Hepatocyte (in vitro differentiated cells): ENCODE measurements around the gene SLAMF9. TPM values are rescaled to one million over a fixed set of nuclear protein-coding genes. Genes with fewer than 3 reads are reported as not detected.
A peak's percentile ranks its signal among the peaks of the same experiment; 100 is the strongest.

Experiments
- DNase-seq: peaks from one replicate; pipeline ENCODE4 v3.0.0-alpha.2; 2016; ENCODE audit warnings: low spot score
- H2AFZ ChIP-seq: fragments of 200-600 bp; sonication (generic); 2 replicates; pipeline ENCODE4 v1.6.0; 2016; ENCODE audit warnings: antibody characterized with exemption, mild to moderate bottlenecking
- H3K27ac ChIP-seq: fragments of 200-600 bp; sonication (generic); 2 replicates; pipeline ENCODE4 v1.5.1; 2016; ENCODE audit warnings: mild to moderate bottlenecking
- H3K27me3 ChIP-seq: fragments of 200-600 bp; sonication (generic); 2 replicates; pipeline ENCODE4 v1.6.1; 2016
- H3K36me3 ChIP-seq: fragments of 200-600 bp; sonication (generic); replicated peaks from 2 replicates; pipeline ENCODE4 v1.5.1; 2016; ENCODE audit warnings: low read depth; ENCODE audit not compliant: insufficient read depth
- H3K4me1 ChIP-seq: fragments of 200-600 bp; sonication (generic); 2 replicates; pipeline ENCODE4 v1.5.1; 2016; ENCODE audit warnings: mild to moderate bottlenecking, moderate library complexity; ENCODE audit not compliant: insufficient read depth
- H3K4me2 ChIP-seq: fragments of 200-600 bp; sonication (generic); 2 replicates; pipeline ENCODE4 v1.6.0; 2016
- H3K4me3 ChIP-seq: fragments of 200-600 bp; sonication (generic); 2 replicates; pipeline ENCODE4 v1.5.1; 2016; ENCODE audit warnings: mild to moderate bottlenecking
- H3K79me2 ChIP-seq: fragments of 200-600 bp; sonication (generic); 2 replicates; pipeline ENCODE4 v1.6.0; 2017; ENCODE audit warnings: mild to moderate bottlenecking
- H3K9me2 ChIP-seq: fragments of 200-600 bp; sonication (generic); replicated peaks from 2 replicates; pipeline ENCODE4 v1.6.0; 2017; ENCODE audit warnings: mild to moderate bottlenecking; ENCODE audit not compliant: insufficient read depth
- H3K9me3 ChIP-seq: fragments of 200-600 bp; sonication (generic); 2 replicates; pipeline ENCODE4 v1.5.1; 2016; ENCODE audit warnings: low read depth, mild to moderate bottlenecking
- H4K20me1 ChIP-seq: fragments of 200-600 bp; sonication (generic); 2 replicates; pipeline ENCODE4 v1.6.0; 2016; ENCODE audit warnings: mild to moderate bottlenecking; ENCODE audit not compliant: insufficient read depth, poor library complexity, severe bottlenecking
- CTCF ChIP-seq: fragments of 200-600 bp; sonication (generic); IDR thresholded peaks from 2 replicates; pipeline ENCODE4 v1.5.1; 2016; ENCODE audit warnings: antibody characterized with exemption, mild to moderate bottlenecking; ENCODE audit not compliant: poor library complexity
- EZH2 ChIP-seq: fragments of 200-600 bp; sonication (generic); IDR thresholded peaks from 2 replicates; pipeline ENCODE4 v1.6.1; 2016; ENCODE audit warnings: antibody characterized with exemption, mild to moderate bottlenecking, borderline replicate concordance
- EZH2phosphoT487 ChIP-seq: fragments of 200-600 bp; sonication (generic); IDR thresholded peaks from one replicate; pipeline ENCODE4 v1.6.1; 2018; ENCODE audit warnings: antibody characterized with exemption, mild to moderate bottlenecking, low read depth, moderate library complexity; ENCODE audit not compliant: unreplicated experiment, severe bottlenecking
- WGBS: methylation state at CpG from one replicate; pipeline ENCODE4 v1.1.6; 2016; ENCODE audit warnings: low lambda C conversion rate; ENCODE audit errors: missing lambda C conversion rate; 5-methylcytosine and 5-hydroxymethylcytosine counted together
- polyA plus RNA-seq: library from polyadenylated mRNA; unstranded; fragments of >200 nt; fragmentation: Nextera tagmentation; extraction: Ambion mirVana; gene quantifications from 2 replicates; pipeline ENCODE4 v1.2.1, GENCODE V29; 2016
- total RNA-seq: library from RNA; depleted of rRNA; stranded (reverse); fragments of >200 nt; gene quantifications from 2 replicates; pipeline ENCODE4 v1.2.3, GENCODE V29; 2014

The SLAMF9 gene
- total and polyA plus RNA-seq, 2 experiments from 2014 or later: not detected

GRCh38 chr1:159965263-159965662 lies 11.2 kb upstream of the SLAMF9 start:
- 93% methylated on average over 2 of the region's 2 CpGs for WGBS
- H3K9me2 ChIP-seq: no peaks in the 10 kb centered on the region
- DNase-seq: no peak
- H3K4me1 ChIP-seq: peaks cover 11% of the 10 kb centered on the region
- no peak for TF ChIP-seq EZH2phosphoT487
- no peak for TF ChIP-seq CTCF
- no peak for TF ChIP-seq EZH2
- no peaks in the 10 kb centered on the region for H3K27me3 ChIP-seq
- H3K79me2 ChIP-seq: no peaks in the 10 kb centered on the region
- no peaks in the 10 kb centered on the region for H3K9me3 ChIP-seq
- no peaks in the 10 kb centered on the region for H4K20me1 ChIP-seq
- H2AFZ ChIP-seq: no peak overlapping the region
- H3K4me2 ChIP-seq: no peak overlapping the region
- H3K36me3 ChIP-seq: no peaks in the 10 kb centered on the region
- no peak overlapping the region for H3K4me3 ChIP-seq
- no peak overlapping the region for H3K27ac ChIP-seq

DNA sequence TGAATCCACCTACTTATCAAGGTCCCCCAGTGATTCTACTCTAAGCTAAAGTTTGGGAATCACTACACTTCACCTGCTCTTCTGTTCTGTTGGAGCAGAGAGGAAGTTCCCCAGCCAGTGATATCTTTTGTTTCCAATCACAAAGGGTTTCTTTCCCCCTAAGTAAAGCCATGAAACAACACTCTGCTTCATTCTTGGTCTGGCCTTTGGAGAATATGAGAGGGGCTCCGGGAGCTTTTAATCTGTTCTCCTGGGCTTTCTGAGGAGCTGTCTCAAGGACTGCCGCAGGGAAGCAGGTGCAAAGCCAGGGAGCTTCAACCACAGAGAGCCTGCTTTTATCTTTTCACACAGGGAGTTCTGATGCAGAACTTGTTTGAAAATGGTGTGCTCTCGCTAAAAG lies 10.1 kb upstream of the SLAMF9 start:
- no peaks in the 10 kb centered on the region for H3K9me3 ChIP-seq
- no peaks in the 10 kb centered on the region for H3K27me3 ChIP-seq
- no peaks in the 10 kb centered on the region for H4K20me1 ChIP-seq
- H3K4me2 ChIP-seq: no peak overlapping the region
- DNase-seq: no peak
- TF ChIP-seq EZH2phosphoT487: no peak
- TF ChIP-seq CTCF: no peak
- no peak for TF ChIP-seq EZH2
- H3K36me3 ChIP-seq: no peaks in the 10 kb centered on the region
- no peak overlapping the region for H3K4me3 ChIP-seq
- WGBS: 63% methylated on average over 3 of the region's 3 CpGs
- H3K4me1 ChIP-seq: no peaks in the 10 kb centered on the region
- no peak overlapping the region for H2AFZ ChIP-seq
- no peak overlapping the region for H3K27ac ChIP-seq
- no peaks in the 10 kb centered on the region for H3K9me2 ChIP-seq
- H3K79me2 ChIP-seq: no peaks in the 10 kb centered on the region

DNA sequence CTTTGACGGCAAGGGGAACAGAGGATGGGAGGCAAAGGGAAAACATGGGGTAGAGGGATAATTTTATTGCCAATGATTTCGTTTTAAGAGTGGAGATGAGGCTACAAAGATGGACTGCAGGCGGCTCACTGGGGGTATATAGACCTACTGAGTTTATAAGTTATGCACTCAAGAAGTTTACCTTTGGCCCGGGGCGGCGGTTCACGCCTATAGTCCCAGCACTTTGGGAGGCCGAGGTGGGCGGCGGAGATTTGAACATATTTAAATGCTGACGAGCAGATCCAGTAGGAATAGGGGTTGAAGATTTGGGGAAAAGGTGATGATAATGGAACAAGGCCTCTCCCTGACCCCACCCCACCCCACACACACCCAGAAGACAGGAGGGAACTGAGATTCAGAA lies 8.1 kb upstream of the SLAMF9 start:
- H3K9me3 ChIP-seq: no peaks in the 10 kb centered on the region
- H3K27me3 ChIP-seq: no peaks in the 10 kb centered on the region
- H3K9me2 ChIP-seq: no peaks in the 10 kb centered on the region
- no peaks in the 10 kb centered on the region for H4K20me1 ChIP-seq
- 94% methylated on average over 11 of the region's 11 CpGs for WGBS
- peaks cover 4% of the 10 kb centered on the region for H3K4me1 ChIP-seq
- H2AFZ ChIP-seq: no peak overlapping the region
- H3K27ac ChIP-seq: no peak overlapping the region
- TF ChIP-seq EZH2phosphoT487: no peak
- no peak for TF ChIP-seq CTCF
- no peak for TF ChIP-seq EZH2
- DNase-seq: no peak
- H3K4me3 ChIP-seq: no peak overlapping the region
- H3K4me2 ChIP-seq: peak overlapping the region; percentile 46
- H3K36me3 ChIP-seq: no peaks in the 10 kb centered on the region
- no peaks in the 10 kb centered on the region for H3K79me2 ChIP-seq

- Histone ChIP-seq H3K4me1 (peaks cover 4% of the 10 kb centered on the region), H3K9me2 (no peaks in the 10 kb centered on the region), H3K9me3 (no peaks in the 10 kb centered on the region), H3K27ac (peak overlapping the region; percentile 10), H3K4me2 (peak overlapping the region; percentile 46), H2AFZ (no peak overlapping the region), H3K27me3 (no peaks in the 10 kb centered on the region), H3K4me3 (no peak overlapping the region), H4K20me1 (no peaks in the 10 kb centered on the region), H3K79me2 (no peaks in the 10 kb centered on the region), H3K36me3 (no peaks in the 10 kb centered on the region)
- WGBS: 95% methylated on average over 15 of the region's 15 CpGs
- no peak for TF ChIP-seq CTCF
- no peak for TF ChIP-seq EZH2
- TF ChIP-seq EZH2phosphoT487: no peak
- DNase-seq: no peak
Observed at GRCh38 chr1:159961636-159962035, 7.6 kb upstream of the SLAMF9 start.
